ENCODE measurements around the gene DCLRE1B.

DNA sequence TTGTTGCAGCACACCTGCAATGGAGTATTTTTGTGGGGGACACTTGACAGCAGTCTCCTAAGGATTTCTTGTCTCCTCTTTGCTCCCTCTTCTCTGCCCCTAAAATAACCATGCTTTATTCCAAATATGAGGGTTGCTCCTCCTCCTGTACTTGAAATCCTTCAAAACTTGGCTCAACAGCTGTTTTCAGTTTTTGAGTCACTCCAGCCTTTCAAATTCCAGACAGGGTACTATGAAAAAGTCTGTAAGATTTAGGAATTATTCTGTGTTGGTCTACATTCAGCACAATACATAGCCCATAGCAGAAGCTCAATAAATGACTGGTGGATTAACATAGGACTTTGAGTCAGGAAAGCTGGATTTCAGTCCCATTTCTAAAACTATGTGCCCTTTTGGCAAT is 6.0 kb upstream of the DCLRE1B start:
- TF ChIP-seq, protein P1, sequence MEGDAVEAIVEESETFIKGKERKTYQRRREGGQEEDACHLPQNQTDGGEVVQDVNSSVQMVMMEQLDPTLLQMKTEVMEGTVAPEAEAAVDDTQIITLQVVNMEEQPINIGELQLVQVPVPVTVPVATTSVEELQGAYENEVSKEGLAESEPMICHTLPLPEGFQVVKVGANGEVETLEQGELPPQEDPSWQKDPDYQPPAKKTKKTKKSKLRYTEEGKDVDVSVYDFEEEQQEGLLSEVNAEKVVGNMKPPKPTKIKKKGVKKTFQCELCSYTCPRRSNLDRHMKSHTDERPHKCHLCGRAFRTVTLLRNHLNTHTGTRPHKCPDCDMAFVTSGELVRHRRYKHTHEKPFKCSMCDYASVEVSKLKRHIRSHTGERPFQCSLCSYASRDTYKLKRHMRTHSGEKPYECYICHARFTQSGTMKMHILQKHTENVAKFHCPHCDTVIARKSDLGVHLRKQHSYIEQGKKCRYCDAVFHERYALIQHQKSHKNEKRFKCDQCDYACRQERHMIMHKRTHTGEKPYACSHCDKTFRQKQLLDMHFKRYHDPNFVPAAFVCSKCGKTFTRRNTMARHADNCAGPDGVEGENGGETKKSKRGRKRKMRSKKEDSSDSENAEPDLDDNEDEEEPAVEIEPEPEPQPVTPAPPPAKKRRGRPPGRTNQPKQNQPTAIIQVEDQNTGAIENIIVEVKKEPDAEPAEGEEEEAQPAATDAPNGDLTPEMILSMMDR (IDR thresholded peaks at IDR 0.05): no peak
- no peak for TF ChIP-seq POLR2A (IDR thresholded peaks at IDR 0.05)
